GM12891 (cell line): ENCODE data around the gene CUTA.

Source experiments
- PAX5 ChIP-seq: IDR thresholded peaks from 2 replicates; pipeline ENCODE4 v1.6.1; 2011; ENCODE audit warnings: low read length, moderate library complexity, mild to moderate bottlenecking; ENCODE audit not compliant: insufficient read depth, severe bottlenecking
- POLR2A ChIP-seq: IDR thresholded peaks from 2 replicates; pipeline ENCODE4 v1.6.1; 2011; ENCODE audit warnings: low read depth, low read length, control low read depth
- POLR2AphosphoS5 ChIP-seq: IDR thresholded peaks from 2 replicates; pipeline ENCODE4 v1.6.1; 2011; ENCODE audit warnings: low read depth, low read length, control low read depth
- POU2F2 ChIP-seq: IDR thresholded peaks from 2 replicates; pipeline ENCODE4 v1.6.1; 2011; ENCODE audit warnings: low read depth, mild to moderate bottlenecking, control low read depth, low read length, moderate library complexity
- SPI1 ChIP-seq: IDR thresholded peaks from 2 replicates; pipeline ENCODE4 v1.6.1; 2011; ENCODE audit warnings: low read depth, low read length, control low read depth
- TAF1 ChIP-seq: IDR thresholded peaks from 2 replicates; pipeline ENCODE4 v1.6.1; 2011; ENCODE audit warnings: low read depth, low read length, control low read depth

- TF ChIP-seq POLR2A (no peak), POLR2AphosphoS5 (no peak), PAX5 (no peak), TAF1 (no peak), SPI1 (no peak), POU2F2 (no peak)
Observed at GRCh38 chr6:33390173-33390572, 27.7 kb downstream of the CUTA start.
